ENCODE measurements around the gene TP53I13.

Gene TP53I13

DNA sequence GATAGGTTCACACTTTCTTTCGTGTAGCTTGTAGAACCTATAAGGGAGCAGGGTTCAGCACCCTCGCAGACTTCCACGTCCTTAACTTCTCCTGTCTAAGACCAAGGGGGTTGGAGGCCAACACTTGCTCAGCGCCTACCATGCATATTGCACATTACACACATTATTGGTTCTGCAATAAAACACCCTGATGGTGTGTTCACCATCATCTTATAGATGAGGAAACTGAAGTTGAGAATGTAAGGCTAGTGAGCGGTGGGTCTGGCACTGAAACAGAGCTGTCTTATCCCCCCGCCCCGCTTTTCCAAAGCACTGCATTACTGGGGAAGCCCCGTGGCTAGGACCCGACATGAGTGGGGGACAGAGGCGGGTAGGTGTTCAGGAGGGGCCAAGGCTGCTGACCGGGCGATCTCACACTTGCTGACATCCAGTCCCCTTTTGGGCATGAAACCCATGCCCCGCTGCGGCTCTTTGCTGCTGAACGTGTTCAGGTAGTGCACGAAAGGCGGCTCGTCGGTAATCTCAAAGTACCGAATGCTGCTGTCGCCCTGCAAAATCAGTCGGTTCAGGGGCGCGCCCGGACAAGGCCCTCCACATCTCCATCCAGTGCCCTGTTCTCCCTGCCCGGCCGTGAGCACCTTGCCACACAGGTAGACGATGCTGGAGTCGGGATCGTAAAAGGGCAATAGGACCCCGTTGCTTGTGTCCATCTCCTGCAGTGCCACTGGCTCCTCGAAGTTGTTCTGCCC, 48.0 kb downstream of the TP53I13 start:
- no peak for TF ChIP-seq CTCF (conservative IDR thresholded peaks at IDR 0.05; ENCODE audit: control insufficient read depth, insufficient read depth, low read depth, low read length)
- peak overlapping the region; percentile 27 for H3K4me3 ChIP-seq (ENCODE audit: control insufficient read depth, low read depth, low read length)
- no peak for DNase-seq (ENCODE audit: low read depth)

- TF ChIP-seq CTCF (conservative IDR thresholded peaks at IDR 0.05; ENCODE audit: control insufficient read depth, insufficient read depth, low read depth, low read length): peak; percentile 56
- no peak overlapping the region for H3K4me3 ChIP-seq (ENCODE audit: control insufficient read depth, low read depth, low read length)
- DNase-seq (ENCODE audit: low read depth): peak; percentile 70
Measured at GRCh38 chr17:29617125-29617480, 48.6 kb downstream of the TP53I13 start.

GRCh38 chr17:29617481-29618271, 49.2 kb downstream of the TP53I13 start:
- peak; percentile 77 for DNase-seq (ENCODE audit: low read depth)
- peak overlapping the region; percentile 13 for H3K4me3 ChIP-seq (ENCODE audit: control insufficient read depth, low read depth, low read length)
- peak; percentile 44 for TF ChIP-seq CTCF (conservative IDR thresholded peaks at IDR 0.05; ENCODE audit: control insufficient read depth, insufficient read depth, low read depth, low read length)

DNA sequence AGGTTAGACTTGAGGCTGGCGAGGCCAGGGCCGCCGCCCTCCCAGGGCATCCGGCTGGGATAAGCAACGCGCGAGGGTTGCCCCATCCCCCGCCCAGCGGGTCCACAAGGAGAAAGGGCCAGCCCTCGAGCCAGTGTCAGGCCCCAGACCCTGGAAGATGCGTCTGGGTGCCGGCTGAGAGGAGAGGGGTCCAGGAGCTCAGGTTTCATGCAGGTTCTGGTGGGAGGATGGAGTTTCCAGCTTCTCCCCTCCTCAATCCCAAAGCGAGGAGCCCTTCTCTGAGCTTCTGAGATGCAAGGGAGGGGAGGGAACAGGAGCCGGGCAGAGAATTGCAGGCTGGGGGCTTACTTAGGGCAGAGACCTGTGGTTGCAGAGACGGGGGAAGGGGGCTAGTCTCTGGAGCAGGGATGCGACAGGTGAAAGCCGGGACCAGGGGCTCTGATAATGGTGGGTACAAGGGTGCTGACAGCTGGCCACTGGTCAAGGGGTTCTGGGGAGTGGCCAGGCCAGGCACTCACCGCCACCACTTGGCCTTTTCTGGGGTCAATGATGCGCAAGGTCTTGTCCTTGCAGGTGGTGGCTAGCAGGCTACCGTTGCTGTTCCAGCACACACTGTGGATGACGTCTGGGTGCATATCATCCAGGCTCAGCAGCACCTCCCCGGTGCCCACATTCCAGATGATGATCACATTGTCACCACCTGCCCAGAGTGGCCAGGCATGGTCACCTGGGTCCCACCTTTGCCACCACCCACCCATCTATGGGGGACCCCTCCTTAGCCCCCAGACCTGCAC, 50.0 kb downstream of the TP53I13 start:
- DNase-seq (ENCODE audit: low read depth): no peak
- TF ChIP-seq CTCF (conservative IDR thresholded peaks at IDR 0.05; ENCODE audit: control insufficient read depth, insufficient read depth, low read depth, low read length): no peak
- H3K4me3 ChIP-seq (ENCODE audit: control insufficient read depth, low read depth, low read length): no peak overlapping the region

DNA sequence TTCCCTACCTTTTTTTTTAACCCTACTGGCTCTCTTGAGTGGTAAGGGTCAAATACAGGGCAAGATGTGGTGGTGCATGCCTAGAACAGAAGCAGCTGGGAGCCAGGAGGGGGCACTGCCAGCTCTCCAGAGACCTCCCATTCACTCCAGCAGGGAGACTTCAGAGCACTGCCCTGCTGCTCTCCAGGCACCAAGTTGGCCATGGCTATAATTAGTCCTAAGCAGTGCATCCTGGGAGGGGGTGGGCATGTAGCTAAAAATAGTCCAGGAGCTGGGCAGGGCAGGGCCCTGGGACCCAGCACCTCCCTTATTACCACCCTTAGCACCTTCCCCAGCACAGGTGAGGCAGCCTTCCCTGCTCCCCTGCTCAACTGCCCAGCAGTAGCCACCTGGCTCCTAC, 50.8 kb downstream of the TP53I13 start:
- peak; percentile 48 for DNase-seq (ENCODE audit: low read depth)
- H3K4me3 ChIP-seq (ENCODE audit: control insufficient read depth, low read depth, low read length): no peak overlapping the region
- peak; percentile 26 for TF ChIP-seq CTCF (conservative IDR thresholded peaks at IDR 0.05; ENCODE audit: control insufficient read depth, insufficient read depth, low read depth, low read length)

DNA sequence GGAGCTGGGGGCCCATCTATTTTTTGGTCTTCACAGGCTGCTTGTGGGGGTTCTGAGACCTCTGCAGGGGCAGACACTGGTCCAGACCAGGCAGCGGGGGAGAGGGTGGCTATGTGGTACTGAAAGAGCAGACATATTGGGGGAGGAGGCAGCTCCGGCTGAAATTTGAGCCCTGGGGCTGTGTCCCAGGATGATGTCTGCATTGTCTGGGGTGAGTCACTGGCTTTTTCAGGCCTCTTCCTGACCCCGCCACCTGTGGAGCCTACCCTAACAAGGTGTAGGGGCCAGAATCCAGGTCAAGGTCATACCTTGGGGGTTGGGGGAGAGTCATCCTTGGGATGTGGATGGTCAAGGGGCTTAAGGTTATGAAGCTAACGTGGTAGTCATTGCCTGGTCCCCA, 51.8 kb downstream of the TP53I13 start:
- no peak for TF ChIP-seq CTCF (conservative IDR thresholded peaks at IDR 0.05; ENCODE audit: control insufficient read depth, insufficient read depth, low read depth, low read length)
- peak; percentile 48 for DNase-seq (ENCODE audit: low read depth)
- no peak overlapping the region for H3K4me3 ChIP-seq (ENCODE audit: control insufficient read depth, low read depth, low read length)

Data from fibroblast of mammary gland (primary cell).